OCI-LY7 (cell line): ENCODE measurements around the gene RPLP2.

Experiments used
- CTCF ChIP-seq: fragments of 200-600 bp; sonication (generic); conservative IDR thresholded peaks from 2 replicates; pipeline ENCODE4 v1.5.1; 2014; ENCODE audit warnings: mild to moderate bottlenecking, antibody characterized with exemption, low read length, moderate library complexity, mixed read lengths
- EZH2phosphoT487 ChIP-seq: fragments of 200-600 bp; sonication (generic); IDR thresholded peaks from 2 replicates; pipeline ENCODE4 v1.6.1; 2018; ENCODE audit warnings: low read depth, borderline replicate concordance, mild to moderate bottlenecking, mixed run types, antibody characterized with exemption, low read length, moderate library complexity, mixed read lengths

- TF ChIP-seq CTCF (no peak), EZH2phosphoT487 (no peak)
Measured at GRCh38 chr11:809287-810039, at the start of gene RPLP2.
